ENCODE results near the gene NFATC2IP. TPM values are rescaled to one million over a fixed set of nuclear protein-coding genes. Genes with fewer than 3 reads are reported as not detected.
"Not testable (repeated sequence)": the region's sequence is repeated elsewhere in the genome, so short reads cannot be mapped to it uniquely, and the experiment has no call there.

The NFATC2IP gene
- total RNA-seq, 2 experiments from 2014 or later = 113 to 120 TPM

DNA sequence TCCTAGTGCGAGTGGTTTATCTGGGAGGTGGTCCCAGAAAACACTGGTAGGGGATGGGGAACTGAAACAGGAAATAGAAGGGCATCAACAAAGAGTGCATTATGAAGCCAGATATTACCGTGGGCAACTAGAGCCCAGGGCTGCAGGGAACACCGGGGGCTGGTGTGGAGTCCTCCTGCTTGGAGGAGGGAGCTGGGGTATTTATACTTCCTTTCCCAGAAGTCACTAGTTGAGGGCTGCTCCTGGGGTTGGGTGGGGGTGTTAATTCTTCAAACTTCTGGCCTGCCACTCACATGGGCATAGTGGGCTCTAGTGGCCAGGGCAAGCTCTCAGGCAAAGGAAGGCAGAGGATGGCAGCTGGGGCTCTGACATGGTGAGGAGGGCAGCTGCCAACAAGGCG is 48.8 kb downstream of the NFATC2IP start:
- ATAC-seq = no peak
- Mint-ChIP-seq H3K4me1 (ENCODE audit: low read depth) (peaks cover 10% of the 10 kb centered on the region), H3K9me3 (ENCODE audit: insufficient read depth) (no peaks in the 10 kb centered on the region), H3K4me3 (no peak overlapping the region), H3K27me3 (ENCODE audit: low read depth) (no peaks in the 10 kb centered on the region), H3K36me3 (ENCODE audit: low read depth) (no peaks in the 10 kb centered on the region), H3K27ac (no peak overlapping the region)
- ChIA-PET POLR2A (interaction anchor here (0.9 to 1.3 kb wide), 2 partner anchors 30 to 137 kb away, joined by 3 to 4 read pairs; no protein-coding TSS in a partner anchor), CTCF (interaction anchor here (1.1 to 1.7 kb wide), 3 partner anchors 10 to 26 kb away, joined by 3 to 5 read pairs (median 4); partner anchors contain the start of gene SPNS1)
- DNase-seq = no peak

DNA sequence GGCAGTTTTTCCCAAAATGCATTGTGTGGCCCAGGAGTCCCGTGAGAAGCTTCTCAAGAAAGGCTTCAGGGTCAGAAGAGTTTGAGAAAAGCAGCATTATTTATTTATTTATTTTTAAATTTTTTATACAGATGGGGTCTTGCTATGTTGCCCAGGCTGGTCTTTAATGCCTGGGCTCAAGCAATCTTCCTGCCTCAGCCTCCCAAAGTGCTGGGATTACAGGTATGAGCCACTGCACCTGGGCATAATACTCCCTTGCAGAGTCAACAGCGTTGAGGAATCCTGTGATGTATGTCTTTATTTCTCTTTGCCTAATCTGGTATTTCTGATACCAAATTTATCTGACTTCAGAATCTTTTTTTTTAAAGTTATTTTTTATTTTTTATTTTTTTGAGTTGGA is 49.3 kb downstream of the NFATC2IP start:
- H3K27me3 Mint-ChIP-seq (ENCODE audit: low read depth) = no peaks in the 10 kb centered on the region
- no peaks in the 10 kb centered on the region for H3K9me3 Mint-ChIP-seq (ENCODE audit: insufficient read depth)
- ATAC-seq = no peak
- no peaks in the 10 kb centered on the region for H3K36me3 Mint-ChIP-seq (ENCODE audit: low read depth)
- ChIA-PET POLR2A (interaction anchor here (0.9 to 1.3 kb wide), 2 partner anchors 29 to 137 kb away, joined by 3 to 4 read pairs; no protein-coding TSS in a partner anchor), CTCF (interaction anchor here (1.1 to 1.7 kb wide), 3 partner anchors 10 to 26 kb away, joined by 3 to 5 read pairs (median 4); partner anchors contain the start of gene SPNS1)
- H3K27ac Mint-ChIP-seq = no peak overlapping the region
- no peak overlapping the region for H3K4me3 Mint-ChIP-seq
- DNase-seq = no peak
- H3K4me1 Mint-ChIP-seq (ENCODE audit: low read depth) = peaks cover 10% of the 10 kb centered on the region

DNA sequence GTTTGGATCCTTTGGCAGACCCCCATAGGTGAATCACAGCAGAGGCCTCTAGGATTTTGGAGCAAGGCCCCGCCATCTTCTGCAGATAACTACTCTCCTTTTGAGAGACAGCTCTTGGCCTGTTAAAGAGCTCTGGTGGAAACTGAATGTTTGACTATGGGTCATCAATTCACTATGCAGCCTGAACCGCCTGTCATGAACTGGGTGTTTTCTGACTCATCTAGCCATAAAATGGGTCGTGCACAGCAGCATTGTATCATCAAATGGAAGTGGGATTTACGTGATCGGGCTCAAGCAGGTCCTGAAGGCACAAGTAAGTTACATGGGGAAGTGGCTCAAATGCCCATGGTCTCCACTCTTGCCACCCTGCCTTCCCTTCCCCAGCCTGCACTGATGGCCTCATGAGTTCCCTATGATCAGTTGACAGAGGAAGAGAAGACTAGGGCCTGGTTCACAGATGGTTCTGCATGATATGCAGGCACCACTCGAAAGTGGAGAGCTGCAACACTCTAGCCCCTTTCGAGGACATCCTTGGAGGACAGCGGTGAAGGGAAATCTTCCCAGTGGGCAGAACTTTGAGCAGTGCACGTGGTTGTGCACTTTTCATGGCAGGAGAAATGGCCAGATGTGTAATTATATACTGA is 53.9 kb downstream of the NFATC2IP start:
- H3K4me3 Mint-ChIP-seq; H3K27ac Mint-ChIP-seq; CTCF ChIA-PET; POLR2A ChIA-PET; ATAC-seq; H3K36me3 Mint-ChIP-seq (ENCODE audit: low read depth); DNase-seq; H3K27me3 Mint-ChIP-seq (ENCODE audit: low read depth); H3K9me3 Mint-ChIP-seq (ENCODE audit: insufficient read depth): not testable (repeated sequence)
- peaks cover 26% of the 10 kb centered on the region for H3K4me1 Mint-ChIP-seq (ENCODE audit: low read depth)

DNA sequence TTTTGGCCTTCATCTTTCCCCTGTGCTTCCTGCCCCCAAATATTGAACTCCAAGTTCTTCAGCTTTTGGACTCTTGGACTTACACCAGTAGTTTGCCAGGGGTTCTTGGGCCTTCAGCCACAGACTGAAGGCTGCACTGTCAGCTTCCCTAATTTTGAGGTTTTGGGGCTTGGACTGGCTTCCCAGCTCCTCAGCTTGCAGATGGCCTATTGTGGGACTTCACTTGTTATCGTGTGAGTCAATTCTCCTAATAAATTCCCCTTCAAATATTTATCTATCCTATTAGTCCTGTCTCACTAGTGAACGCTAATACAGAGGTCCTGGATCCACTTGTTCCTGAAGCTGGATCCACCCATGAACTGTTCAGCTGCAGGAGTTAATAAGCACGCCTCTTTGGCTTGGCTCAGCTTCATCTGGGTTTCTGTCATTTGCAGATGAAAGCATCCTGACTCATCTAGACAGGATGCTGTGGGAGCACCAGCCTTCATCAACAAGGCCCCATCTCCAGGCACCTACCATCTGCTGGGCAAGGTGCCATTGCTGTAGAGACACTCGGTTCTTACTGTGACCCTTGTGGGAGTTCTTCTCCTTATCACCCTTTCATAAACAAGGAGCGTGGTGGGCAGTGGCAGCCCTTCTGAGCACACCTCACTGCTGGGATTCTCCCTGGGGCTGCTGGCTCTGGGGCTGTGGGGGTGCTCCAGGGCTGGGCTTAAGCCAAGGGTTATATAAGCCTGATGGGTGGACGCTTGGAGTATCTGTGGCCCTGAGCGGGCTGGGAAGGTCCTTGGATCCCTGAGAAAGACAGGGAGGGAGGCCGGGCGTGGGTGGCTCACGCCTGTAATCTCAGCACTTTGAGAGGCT is 57.2 kb downstream of the NFATC2IP start:
- POLR2A ChIA-PET = interaction anchor here (0.6 to 2.4 kb wide), 8 partner anchors 12 to 22 kb away, joined by 3 to 24 read pairs (median 4); partner anchors contain the start of gene LAT
- peaks cover 43% of the 10 kb centered on the region for H3K4me1 Mint-ChIP-seq (ENCODE audit: low read depth)
- no peaks in the 10 kb centered on the region for H3K27me3 Mint-ChIP-seq (ENCODE audit: low read depth)
- H3K36me3 Mint-ChIP-seq (ENCODE audit: low read depth) = no peaks in the 10 kb centered on the region
- peak; percentile 90 for ATAC-seq
- H3K27ac Mint-ChIP-seq = peak overlapping the region; percentile 88
- DNase-seq = peak; percentile 83
- peak overlapping the region; percentile 19 for H3K4me3 Mint-ChIP-seq
- no peaks in the 10 kb centered on the region for H3K9me3 Mint-ChIP-seq (ENCODE audit: insufficient read depth)
- CTCF ChIA-PET = interaction anchor here (1.0 to 2.5 kb wide), 7 partner anchors 14 to 30 kb away, joined by 3 to 15 read pairs (median 7); no protein-coding TSS in a partner anchor

DNA sequence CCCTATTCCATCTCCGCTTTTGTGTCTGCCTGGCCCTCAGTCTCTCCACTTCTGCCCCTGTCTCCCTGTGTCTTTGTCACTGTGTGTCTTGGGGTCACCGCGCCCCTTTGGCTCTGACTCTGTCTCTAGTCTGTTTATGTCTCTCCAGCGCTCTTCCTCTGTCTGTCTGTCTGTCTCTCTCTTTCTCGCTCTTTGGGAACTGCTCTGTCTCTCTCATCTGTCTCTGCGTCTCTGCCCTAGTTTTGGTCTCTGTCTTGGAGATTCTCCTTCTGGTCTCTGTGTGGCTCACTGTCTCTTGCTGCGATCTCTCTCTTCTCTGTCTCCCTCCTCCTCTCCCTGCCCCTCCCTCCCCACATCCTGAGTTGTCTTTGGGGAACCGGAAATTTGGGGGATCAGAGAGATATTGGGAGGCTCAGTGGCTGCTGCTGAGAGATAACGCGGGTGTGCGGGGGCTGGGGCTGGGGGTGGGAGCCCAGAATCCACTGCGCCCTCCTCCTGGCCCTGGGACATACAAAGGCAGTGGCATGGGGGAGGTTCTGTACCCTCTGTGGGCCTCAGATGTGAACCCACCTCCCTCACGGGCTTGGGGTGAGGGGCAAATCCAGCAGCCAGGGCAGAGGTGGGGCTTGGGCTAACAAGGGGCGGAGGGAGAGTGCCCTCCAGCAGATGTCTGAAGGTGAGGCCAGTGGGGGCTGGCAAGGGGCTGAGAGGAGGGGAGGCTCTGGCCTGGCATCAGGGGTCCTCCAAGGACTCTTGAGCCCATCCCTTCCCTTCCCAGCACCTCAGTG is 58.5 kb downstream of the NFATC2IP start:
- peak overlapping the region; percentile 57 for H3K4me3 Mint-ChIP-seq
- DNase-seq = peak; percentile 46
- H3K27me3 Mint-ChIP-seq (ENCODE audit: low read depth) = no peaks in the 10 kb centered on the region
- H3K4me1 Mint-ChIP-seq (ENCODE audit: low read depth) = peaks cover 52% of the 10 kb centered on the region
- ATAC-seq = peak; percentile 28
- no peaks in the 10 kb centered on the region for H3K9me3 Mint-ChIP-seq (ENCODE audit: insufficient read depth)
- no peaks in the 10 kb centered on the region for H3K36me3 Mint-ChIP-seq (ENCODE audit: low read depth)
- POLR2A ChIA-PET = interaction anchor here (1.2 to 2.4 kb wide), 3 partner anchors 15 to 23 kb away, joined by 3 to 24 read pairs (median 6); partner anchors contain the start of gene LAT
- CTCF ChIA-PET = interaction anchor here (0.8 to 2.5 kb wide), 5 partner anchors 15 to 64 kb away, joined by 3 to 15 read pairs (median 7); no protein-coding TSS in a partner anchor
- H3K27ac Mint-ChIP-seq = peak overlapping the region; percentile 87

DNA sequence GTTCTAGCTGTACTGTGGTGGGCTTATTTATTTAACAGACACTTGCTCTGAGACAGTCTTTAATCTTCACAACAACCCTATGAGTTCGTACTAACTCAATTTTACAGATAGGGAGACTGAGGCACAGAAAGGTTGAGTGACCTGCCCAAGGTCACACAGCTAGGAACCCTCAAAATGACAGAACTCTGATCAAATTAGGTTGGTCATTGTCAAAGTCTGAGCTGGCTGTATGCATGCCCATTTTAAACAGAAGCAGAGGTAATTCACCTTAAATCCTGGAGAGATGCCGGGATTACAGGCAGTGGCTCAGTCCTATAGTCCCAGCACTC is 59.1 kb downstream of the NFATC2IP start:
- DNase-seq (no peak), ATAC-seq (no peak)
- Mint-ChIP-seq H3K9me3 (ENCODE audit: insufficient read depth) (no peaks in the 10 kb centered on the region), H3K4me1 (ENCODE audit: low read depth) (peaks cover 55% of the 10 kb centered on the region), H3K27ac (peak overlapping the region; percentile 87), H3K27me3 (ENCODE audit: low read depth) (no peaks in the 10 kb centered on the region), H3K4me3 (no peak overlapping the region), H3K36me3 (ENCODE audit: low read depth) (no peaks in the 10 kb centered on the region)
- ChIA-PET POLR2A (interaction anchor here (1.2 to 1.7 kb wide), 2 partner anchors 19 to 21 kb away, joined by 3 to 6 read pairs; no protein-coding TSS in a partner anchor), CTCF (interaction anchor here (0.8 to 2.5 kb wide), 3 partner anchors 12 to 65 kb away, joined by 3 to 8 read pairs (median 3); no protein-coding TSS in a partner anchor)

DNA sequence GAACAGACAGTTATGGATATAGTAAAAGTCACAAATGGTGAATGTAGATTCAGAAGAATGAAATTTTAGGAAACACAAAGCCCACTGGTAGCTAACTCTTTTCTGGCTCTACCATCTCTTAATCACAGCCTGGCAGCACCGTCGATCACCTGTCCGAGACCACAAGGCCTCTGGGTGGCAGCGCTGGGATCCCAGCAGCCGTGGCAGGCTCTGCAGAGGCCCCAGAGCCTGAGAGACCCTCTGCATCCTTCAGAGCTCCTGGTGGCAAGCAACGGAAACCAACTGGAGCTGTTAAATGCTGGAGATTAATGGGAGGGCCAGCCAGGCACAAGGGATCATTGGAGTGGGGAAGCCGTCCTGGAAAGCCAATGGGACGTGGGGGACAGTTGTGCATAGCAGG is 60.4 kb downstream of the NFATC2IP start:
- no peaks in the 10 kb centered on the region for H3K36me3 Mint-ChIP-seq (ENCODE audit: low read depth)
- no peak for DNase-seq
- ChIA-PET POLR2A (interaction anchor here (1.0 to 1.7 kb wide), 3 partner anchors 11 to 188 kb away, joined by 3 to 6 read pairs (median 3); partner anchors contain the start of gene ATXN2L), CTCF (interaction anchor here (0.8 kb wide), 1 partner anchor 18 kb away, joined by 3 read pairs; no protein-coding TSS in a partner anchor)
- no peak overlapping the region for H3K4me3 Mint-ChIP-seq
- H3K27ac Mint-ChIP-seq = no peak overlapping the region
- peaks cover 55% of the 10 kb centered on the region for H3K4me1 Mint-ChIP-seq (ENCODE audit: low read depth)
- H3K9me3 Mint-ChIP-seq (ENCODE audit: insufficient read depth) = no peaks in the 10 kb centered on the region
- ATAC-seq = no peak
- H3K27me3 Mint-ChIP-seq (ENCODE audit: low read depth) = no peaks in the 10 kb centered on the region

DNA sequence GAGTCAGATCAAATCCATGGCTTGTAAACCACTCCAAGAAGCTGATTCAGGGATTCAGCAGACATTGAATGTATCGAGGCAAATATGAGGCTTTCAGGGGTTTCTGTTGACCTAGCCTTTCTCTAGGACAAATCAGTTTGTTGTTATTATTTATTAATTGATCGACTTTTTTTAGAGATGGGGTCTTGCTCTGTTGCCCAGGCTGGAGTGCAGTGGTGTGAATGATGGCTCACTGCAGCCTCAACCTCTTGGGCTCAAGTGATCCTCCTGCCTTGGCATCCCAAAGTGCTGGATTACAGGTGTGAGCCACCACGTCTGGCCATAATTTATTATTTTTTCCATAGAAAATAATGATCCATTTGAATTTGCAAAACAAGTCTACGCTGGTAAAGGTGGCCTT is 61.1 kb downstream of the NFATC2IP start:
- Mint-ChIP-seq H3K27me3 (ENCODE audit: low read depth) (no peaks in the 10 kb centered on the region), H3K4me3 (no peak overlapping the region), H3K9me3 (ENCODE audit: insufficient read depth) (no peaks in the 10 kb centered on the region), H3K36me3 (ENCODE audit: low read depth) (no peaks in the 10 kb centered on the region), H3K27ac (no peak overlapping the region), H3K4me1 (ENCODE audit: low read depth) (peaks cover 55% of the 10 kb centered on the region)
- ChIA-PET CTCF (interaction anchor here (0.8 kb wide), 1 partner anchor 17 kb away, joined by 3 read pairs; no protein-coding TSS in a partner anchor), POLR2A (interaction anchor here (2.3 kb wide), 1 partner anchor 25 kb away, joined by 6 read pairs; no protein-coding TSS in a partner anchor)
- no peak for DNase-seq
- ATAC-seq = no peak

DNA sequence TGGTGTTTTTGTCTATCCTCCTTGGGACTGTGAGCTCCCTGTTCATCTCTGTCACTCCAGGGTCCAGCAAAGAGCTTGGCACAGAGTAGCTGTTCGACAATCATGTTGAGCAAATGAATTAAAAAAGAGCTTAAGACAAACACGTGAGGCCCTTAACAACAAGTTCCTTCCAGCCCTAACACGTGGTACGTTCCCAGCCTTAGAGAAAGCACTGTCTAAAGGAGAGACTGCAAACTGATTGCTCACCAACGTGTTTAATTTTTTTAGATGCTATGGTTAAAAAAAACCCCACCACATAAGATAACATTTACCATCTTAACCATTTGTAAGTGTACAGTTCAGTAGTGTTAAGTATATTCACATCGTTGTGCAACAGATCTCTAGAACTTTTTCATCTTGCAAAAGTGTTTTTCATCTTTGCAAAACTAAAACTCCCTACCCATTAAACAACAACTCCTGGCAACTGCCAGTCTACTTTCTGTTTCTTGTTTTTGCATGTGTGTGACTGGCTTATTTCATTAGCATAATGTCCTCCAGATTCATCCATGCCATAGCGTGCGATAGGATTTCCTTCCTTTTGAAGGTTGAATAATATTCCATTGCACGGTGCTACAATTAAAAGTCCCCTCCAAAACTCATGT is 62.3 kb downstream of the NFATC2IP start:
- Mint-ChIP-seq H3K36me3 (ENCODE audit: low read depth) (no peaks in the 10 kb centered on the region), H3K9me3 (ENCODE audit: insufficient read depth) (no peaks in the 10 kb centered on the region), H3K27ac (peak overlapping the region; percentile 76), H3K4me1 (ENCODE audit: low read depth) (peaks cover 45% of the 10 kb centered on the region), H3K27me3 (ENCODE audit: low read depth) (no peaks in the 10 kb centered on the region), H3K4me3 (no peak overlapping the region)
- peak; percentile 13 for ATAC-seq
- POLR2A ChIA-PET = interaction anchor here (0.7 to 2.7 kb wide), 6 partner anchors 8 to 191 kb away, joined by 3 to 12 read pairs (median 4); partner anchors contain the start of genes ATXN2L and LAT
- DNase-seq = no peak
- CTCF ChIA-PET = interaction anchor here (0.9 kb wide), 2 partner anchors 8 to 13 kb away, joined by 4 read pairs; no protein-coding TSS in a partner anchor

DNA sequence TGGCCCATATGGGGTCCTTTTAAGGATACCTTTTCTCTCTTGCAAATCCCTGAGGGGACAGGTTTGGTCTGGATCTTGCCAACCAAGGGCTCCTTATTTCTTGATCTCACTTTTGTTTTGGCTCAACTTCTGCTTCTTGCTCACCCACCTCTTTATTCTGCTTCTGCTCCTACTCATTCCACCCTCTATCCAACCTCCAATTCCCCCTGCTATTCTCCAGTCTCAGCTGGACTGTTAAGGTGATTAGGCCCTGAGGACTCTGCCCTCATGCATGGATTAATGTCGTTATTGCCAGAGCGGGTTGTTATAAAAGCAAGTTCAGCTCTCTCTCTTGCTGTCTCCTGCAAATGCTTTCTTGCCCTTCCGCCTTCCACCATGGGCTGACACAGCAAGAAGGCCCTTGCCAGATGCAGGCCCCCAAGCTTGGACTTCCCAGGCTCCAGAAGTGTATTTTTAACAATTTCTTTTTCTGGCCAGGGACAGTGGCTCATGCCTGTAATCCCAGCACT is 63.9 kb downstream of the NFATC2IP start:
- H3K9me3 Mint-ChIP-seq (ENCODE audit: insufficient read depth) = no peaks in the 10 kb centered on the region
- CTCF ChIA-PET = interaction anchor here (1.1 kb wide), 1 partner anchor 14 kb away, joined by 3 read pairs; no protein-coding TSS in a partner anchor

More for the DNA sequence above, 63.9 kb downstream of the NFATC2IP start:
- H3K27me3 Mint-ChIP-seq (ENCODE audit: low read depth) = no peaks in the 10 kb centered on the region
- POLR2A ChIA-PET = interaction anchor here (2.7 kb wide), 1 partner anchor 30 kb away, joined by 12 read pairs; the partner anchor contains the start of gene LAT
- no peak overlapping the region for H3K27ac Mint-ChIP-seq
- no peaks in the 10 kb centered on the region for H3K36me3 Mint-ChIP-seq (ENCODE audit: low read depth)
- ATAC-seq = no peak
- DNase-seq = no peak
- no peak overlapping the region for H3K4me3 Mint-ChIP-seq
- H3K4me1 Mint-ChIP-seq (ENCODE audit: low read depth) = peaks cover 30% of the 10 kb centered on the region

All from activated CD8-positive, alpha-beta T cell treated with anti-CD3 and anti-CD28 coated beads, Interleukin-2, amount 10 ng/mL, durations not matched to agents 7 days and 5 days (primary cell).